Activated CD4-positive, alpha-beta T cell treated with anti-CD3 and anti-CD28 coated beads, Interleukin-2, amount 50 U/mL, for 24 hours (primary cell): Measurements from ENCODE around the gene RASA3.
"Not testable (repeated sequence)": the region's sequence is repeated elsewhere in the genome, so short reads cannot be mapped to it uniquely, and the experiment has no call there.

Source experiments
- DNase-seq, 2 donors: peaks; one replicate each; pipeline ENCODE4 v3.0.0-alpha.2; 2020; ENCODE audit warnings: low read depth in 1 of 2, low spot score in 1 of 2

RASA3 gene

GRCh38 chr13:114082849-114083645, 49.4 kb downstream of the RASA3 start:
- no peak for DNase-seq

DNA sequence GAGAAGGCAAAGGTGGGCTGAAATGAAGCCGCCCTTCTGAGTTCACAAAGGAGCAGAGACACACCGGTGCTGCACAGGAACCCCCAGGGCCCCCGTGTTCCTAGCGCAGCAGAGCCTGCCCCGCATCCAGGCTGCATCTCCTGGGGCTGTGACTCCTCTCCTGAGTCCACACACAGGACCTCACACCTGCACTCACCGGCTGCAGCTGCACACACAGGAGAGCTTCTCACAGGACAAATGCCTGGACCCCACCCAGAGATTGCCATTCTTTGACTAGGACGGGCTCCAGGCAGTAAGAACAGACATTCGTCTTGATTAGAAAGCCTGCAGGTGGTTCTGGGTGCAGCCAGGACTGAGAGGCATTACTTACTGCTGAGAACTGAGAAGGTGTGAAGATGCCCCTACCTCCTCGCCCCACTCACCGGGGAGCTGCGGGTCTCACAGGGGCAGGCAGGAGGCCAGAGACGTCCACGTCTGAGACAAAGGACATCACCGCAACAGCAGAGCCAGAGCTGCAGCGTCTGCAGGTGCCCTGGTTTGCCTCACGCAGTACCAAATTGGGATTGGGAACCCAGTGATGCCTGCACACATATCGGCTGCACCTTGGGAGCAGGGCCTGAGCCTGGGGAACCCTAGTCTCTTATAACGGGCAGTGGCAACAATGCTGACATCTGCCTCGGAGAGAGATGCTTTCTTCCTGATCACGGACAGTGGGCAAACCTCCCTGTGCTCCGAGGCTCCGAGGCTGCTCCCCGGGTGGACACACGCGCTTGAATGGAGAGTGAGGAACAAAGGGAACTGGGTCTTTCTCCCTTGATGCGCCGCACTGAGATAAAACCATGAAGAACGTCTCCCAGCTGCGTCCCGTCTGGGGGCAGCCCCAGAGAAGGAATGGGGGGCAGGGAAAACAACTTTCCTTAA, 50.4 kb downstream of the RASA3 start:
- DNase-seq: no peak

DNA sequence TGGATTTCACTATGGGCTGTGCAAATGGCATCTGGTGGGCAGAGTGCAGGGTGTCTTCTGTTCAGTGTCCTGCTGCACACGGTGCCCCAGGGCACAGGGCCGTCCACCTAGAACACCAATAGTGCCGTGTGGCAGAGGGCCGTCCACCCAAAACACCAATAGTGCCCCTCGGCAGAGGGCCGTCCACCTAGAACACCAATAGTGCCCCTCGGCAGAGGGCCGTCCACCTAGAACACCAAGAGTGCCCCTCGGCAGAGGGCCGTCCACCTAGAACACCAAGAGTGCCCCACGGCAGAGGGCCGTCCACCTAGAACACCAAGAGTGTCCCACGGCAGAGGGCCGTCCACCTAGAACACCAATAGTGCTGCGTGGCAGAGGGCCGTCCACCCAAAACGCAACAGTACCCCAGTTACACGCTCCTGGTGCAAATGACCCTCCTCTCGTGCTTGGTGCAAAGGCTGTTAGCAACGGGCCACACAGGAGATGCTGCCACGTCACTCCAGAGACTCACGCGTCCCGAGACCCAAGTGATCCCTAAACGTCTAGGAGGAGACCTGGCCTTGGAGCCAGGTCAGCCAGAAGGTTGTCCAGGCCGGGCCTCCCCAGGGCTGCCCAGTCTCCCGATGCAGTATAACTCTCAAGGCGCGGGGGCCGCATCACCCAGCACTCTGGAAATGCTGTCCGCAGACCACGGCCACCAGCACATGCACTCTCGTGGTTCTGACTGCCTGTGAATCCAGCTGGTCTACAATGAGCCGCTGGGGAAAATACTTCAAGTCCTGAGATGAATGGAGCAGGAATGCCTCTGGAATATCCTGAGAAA, 51.5 kb downstream of the RASA3 start:
- no peak for DNase-seq

DNA sequence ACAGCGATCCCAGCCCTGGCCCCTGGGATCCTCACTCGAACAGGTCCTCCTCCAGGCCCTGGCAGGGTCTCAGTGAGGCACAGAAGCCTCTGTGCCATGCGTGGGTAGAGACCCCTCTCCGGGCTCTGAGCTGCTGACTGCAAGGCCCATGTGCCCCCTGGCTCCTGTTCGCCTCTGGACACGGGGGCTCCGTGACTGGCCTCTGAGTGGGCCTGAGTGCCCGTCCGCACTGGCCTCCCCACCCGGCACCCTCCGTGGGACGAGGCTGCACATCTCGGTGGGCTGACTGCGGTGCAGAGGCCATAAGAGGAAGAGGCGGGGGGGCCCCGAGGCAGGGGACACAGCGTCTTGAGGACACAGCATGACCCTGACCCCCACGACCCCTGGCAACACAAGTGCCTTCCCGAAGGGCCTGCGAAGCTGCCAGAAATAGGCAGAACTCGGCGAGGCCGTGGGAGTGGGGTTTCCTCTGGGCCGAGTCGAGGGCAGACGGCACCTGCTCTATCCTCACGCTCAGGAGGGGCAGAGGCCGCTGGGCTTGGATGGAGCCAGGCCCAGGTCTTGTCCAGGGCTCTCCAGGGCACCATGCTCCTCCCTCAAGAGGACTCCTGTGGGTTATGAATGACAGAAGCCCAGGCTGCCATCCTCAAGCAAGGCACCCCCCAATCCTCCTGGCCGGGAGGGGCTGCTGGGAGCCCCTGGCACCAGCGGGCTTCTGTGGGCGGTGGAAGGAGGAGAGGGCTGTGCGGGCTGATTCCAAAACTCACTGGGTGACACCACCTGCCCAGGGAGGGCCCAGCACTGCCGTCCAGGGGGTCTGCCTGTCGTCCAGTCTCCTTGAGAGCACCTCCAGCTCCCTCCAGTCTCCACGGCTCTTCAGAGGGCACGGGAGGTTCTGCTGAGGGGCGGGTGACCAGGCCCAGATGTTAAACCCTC, 52.6 kb downstream of the RASA3 start:
- DNase-seq: no peak

GRCh38 chr13:114078461-114079451, 53.7 kb downstream of the RASA3 start:
- no peak for DNase-seq

GRCh38 chr13:114077933-114078325, 54.5 kb downstream of the RASA3 start:
- DNase-seq: no peak

- no peak for DNase-seq
These were observed 55.1 kb downstream of the RASA3 start for GRCh38 chr13:114077099-114077932.

DNA sequence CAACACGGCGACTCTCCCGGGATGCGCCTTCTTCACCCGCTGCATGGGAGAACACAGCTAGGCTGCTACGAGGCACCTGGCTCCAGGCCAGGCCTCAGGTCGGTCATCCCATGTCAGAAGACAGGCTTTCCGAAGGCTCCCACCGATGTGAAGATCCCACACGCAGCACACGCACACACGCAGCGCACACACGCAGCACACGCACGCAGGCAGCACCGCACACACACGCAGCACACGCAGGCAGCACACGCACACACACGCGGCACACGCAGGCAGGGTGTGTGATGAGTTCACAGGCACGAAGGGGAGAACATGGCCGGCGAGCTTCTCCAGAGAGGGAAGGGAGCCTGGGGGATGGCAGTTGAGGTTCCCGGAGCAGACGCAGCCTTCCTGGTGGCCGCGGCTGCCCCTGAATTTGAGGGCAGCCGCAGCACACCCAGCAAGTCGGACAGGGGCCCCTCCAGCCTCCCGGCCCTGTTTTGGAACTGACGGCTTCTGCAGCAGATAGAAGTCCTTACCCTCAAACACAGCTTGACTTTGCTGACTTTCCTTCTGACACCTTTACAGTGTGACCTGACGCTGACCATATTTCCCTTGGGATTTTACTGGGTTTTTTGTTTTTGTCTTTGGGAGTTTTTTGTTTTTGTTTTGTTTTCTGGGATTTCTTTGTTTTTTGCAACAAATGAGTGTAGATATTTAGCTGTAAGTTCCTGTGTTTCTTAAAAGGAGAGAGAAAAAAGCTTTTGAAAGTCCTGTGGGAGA, 55.9 kb downstream of the RASA3 start:
- no peak for DNase-seq

DNA sequence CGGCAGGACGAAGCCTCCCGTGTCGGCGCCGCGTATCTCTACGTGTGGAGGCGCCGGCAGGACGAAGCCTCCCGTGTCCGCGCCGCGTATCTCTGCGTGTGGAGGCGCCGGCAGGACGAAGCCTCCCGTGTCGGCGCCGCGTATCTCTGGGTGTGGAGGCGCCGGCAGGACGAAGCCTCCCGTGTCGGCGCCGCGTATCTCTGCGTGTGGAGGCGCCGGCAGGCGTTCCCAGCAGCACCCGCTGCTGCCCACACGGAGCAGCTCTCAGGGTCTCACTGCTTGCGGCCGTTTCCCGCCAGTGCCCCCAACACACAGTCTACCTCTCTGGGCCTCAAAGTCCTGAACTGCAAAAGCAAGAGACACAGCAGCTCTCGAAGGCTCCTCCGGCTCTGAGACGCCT, 56.6 kb downstream of the RASA3 start:
- DNase-seq: not testable (repeated sequence)

- no peak for DNase-seq
These were observed 57.6 kb downstream of the RASA3 start for GRCh38 chr13:114074671-114075315.

- DNase-seq: no peak
These were observed 58.4 kb downstream of the RASA3 start for GRCh38 chr13:114073881-114074612.

GRCh38 chr13:114072421-114072820, 60.0 kb downstream of the RASA3 start:
- no peak for DNase-seq

GRCh38 chr13:114071991-114072390, 60.4 kb downstream of the RASA3 start:
- DNase-seq: no peak

- DNase-seq: no peak
These were observed 61.0 kb downstream of the RASA3 start for GRCh38 chr13:114071410-114071809.

GRCh38 chr13:114070098-114070799, 62.2 kb downstream of the RASA3 start:
- DNase-seq: no peak
